OCI-LY1 (cell line): ENCODE data around the gene ZNF611.

Experiments
- H2AFZ ChIP-seq: fragments of 200-600 bp; sonication (generic), shearing (Covaris generic); 2 replicates; pipeline ENCODE4 v1.6.0; 2014; ENCODE audit warnings: antibody characterized with exemption, mild to moderate bottlenecking, low read length
- H3F3A ChIP-seq: fragments of 200-600 bp; sonication (generic), shearing (Covaris generic); 2 replicates; pipeline ENCODE4 v1.6.0; 2014; ENCODE audit warnings: mild to moderate bottlenecking, antibody characterized with exemption, low read length, moderate library complexity; ENCODE audit not compliant: insufficient read depth
- H3K27ac ChIP-seq: fragments of 200-600 bp; sonication (generic); 2 replicates; pipeline ENCODE4 v1.5.1; 2014; ENCODE audit warnings: low read length, mixed run types, mild to moderate bottlenecking, low read depth; ENCODE audit not compliant: poor library complexity, severe bottlenecking
- H3K27me3 ChIP-seq: fragments of 200-600 bp; sonication (generic); 2 replicates; pipeline ENCODE4 v1.6.0; 2014; ENCODE audit warnings: antibody characterized with exemption, mild to moderate bottlenecking, low read length, moderate library complexity; ENCODE audit not compliant: insufficient read depth
- H3K36me3 ChIP-seq: fragments of 200-600 bp; sonication (generic); 2 replicates; pipeline ENCODE4 v1.6.1; 2014; ENCODE audit warnings: mild to moderate bottlenecking, antibody characterized with exemption, low read length, moderate library complexity, mixed read lengths; ENCODE audit not compliant: insufficient read depth
- H3K4me1 ChIP-seq: fragments of 200-600 bp; sonication (generic); 2 replicates; pipeline ENCODE4 v1.5.1; 2014; ENCODE audit warnings: mild to moderate bottlenecking, low read length, moderate library complexity; ENCODE audit not compliant: insufficient read depth, severe bottlenecking
- H3K4me2 ChIP-seq: fragments of 200-600 bp; sonication (generic), shearing (Covaris generic); 2 replicates; pipeline ENCODE4 v1.6.1; 2014; ENCODE audit warnings: low read length
- H3K4me3 ChIP-seq: fragments of 200-600 bp; sonication (generic); 2 replicates; pipeline ENCODE4 v1.5.1; 2014; ENCODE audit warnings: low read length, low read depth, mild to moderate bottlenecking, mixed read lengths; ENCODE audit not compliant: poor library complexity, severe bottlenecking
- H3K79me2 ChIP-seq: fragments of 200-600 bp; shearing (Covaris generic); 2 replicates; pipeline ENCODE4 v1.6.1; 2016; ENCODE audit warnings: mixed run types, low read length, mixed read lengths; ENCODE audit not compliant: insufficient read depth
- H3K9ac ChIP-seq: fragments of 200-600 bp; sonication (generic), shearing (Covaris generic); 2 replicates; pipeline ENCODE4 v1.6.1; 2014; ENCODE audit warnings: mild to moderate bottlenecking, low read length, mixed read lengths
- H3K9me2 ChIP-seq: fragments of 200-600 bp; sonication (generic), shearing (Covaris generic); 2 replicates; pipeline ENCODE4 v1.6.1; 2014; ENCODE audit warnings: low read depth, mild to moderate bottlenecking, low read length, mixed read lengths
- H3K9me3 ChIP-seq: fragments of 200-600 bp; shearing (Covaris generic); 2 replicates; pipeline ENCODE4 v1.6.1; 2014; ENCODE audit warnings: low read length, mixed read lengths
- H4K20me1 ChIP-seq: fragments of 200-600 bp; sonication (generic), shearing (Covaris generic); 2 replicates; pipeline ENCODE4 v1.6.0; 2016; ENCODE audit warnings: mild to moderate bottlenecking, low read length; ENCODE audit not compliant: insufficient read depth
- EZH2 ChIP-seq: fragments of 200-600 bp; sonication (generic), shearing (Covaris generic); IDR thresholded peaks from 2 replicates; pipeline ENCODE4 v1.8.0; 2017; ENCODE audit warnings: borderline replicate concordance, mixed run types, mild to moderate bottlenecking, antibody characterized with exemption, low read length, moderate library complexity, mixed read lengths
- TF ChIP-seq, protein P1 (sequence below): fragments of 200-600 bp; sonication (generic), shearing (Covaris generic); IDR thresholded peaks from 2 replicates; pipeline ENCODE4 v1.5.1; 2017; ENCODE audit warnings: mild to moderate bottlenecking, antibody characterized with exemption, low read length, moderate library complexity, mixed read lengths

Gene ZNF611

DNA sequence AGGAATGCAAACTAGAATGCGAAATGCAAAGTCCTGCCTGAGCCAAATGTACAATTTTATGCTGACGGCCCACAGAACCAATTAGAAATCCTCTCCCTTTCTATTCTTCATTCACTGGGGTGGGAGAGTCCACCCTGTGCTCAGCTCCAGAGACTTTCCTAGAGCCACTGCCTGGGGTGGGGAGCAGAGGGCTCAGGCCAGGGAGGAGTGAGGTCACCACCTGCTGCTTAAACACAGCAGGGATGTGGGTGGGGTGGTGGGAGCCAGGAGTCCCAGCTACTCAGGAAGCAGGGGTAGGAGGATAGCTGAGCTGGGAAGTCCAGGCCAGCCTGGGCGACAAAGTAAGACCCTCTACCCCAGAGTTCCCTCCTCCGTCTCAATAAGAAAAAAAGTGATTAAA, 69.8 kb downstream of the ZNF611 start:
- Histone ChIP-seq H3K9me3 (0 out of 2 replicates have a peak, but pooled peaks cover 3% of the 10 kb centered on the region), H3K36me3 (peaks cover 87% of the 10 kb centered on the region), H3K9me2 (no peaks in the 10 kb centered on the region), H3K4me1 (no peaks in the 10 kb centered on the region), H4K20me1 (no peaks in the 10 kb centered on the region), H3K4me3 (no peak overlapping the region), H3F3A (no peaks in the 10 kb centered on the region), H3K4me2 (no peak overlapping the region), H3K79me2 (no peaks in the 10 kb centered on the region), H3K27me3 (no peaks in the 10 kb centered on the region), H3K9ac (no peak overlapping the region), H3K27ac (no peak overlapping the region), H2AFZ (no peak overlapping the region)
- TF ChIP-seq, protein P1, sequence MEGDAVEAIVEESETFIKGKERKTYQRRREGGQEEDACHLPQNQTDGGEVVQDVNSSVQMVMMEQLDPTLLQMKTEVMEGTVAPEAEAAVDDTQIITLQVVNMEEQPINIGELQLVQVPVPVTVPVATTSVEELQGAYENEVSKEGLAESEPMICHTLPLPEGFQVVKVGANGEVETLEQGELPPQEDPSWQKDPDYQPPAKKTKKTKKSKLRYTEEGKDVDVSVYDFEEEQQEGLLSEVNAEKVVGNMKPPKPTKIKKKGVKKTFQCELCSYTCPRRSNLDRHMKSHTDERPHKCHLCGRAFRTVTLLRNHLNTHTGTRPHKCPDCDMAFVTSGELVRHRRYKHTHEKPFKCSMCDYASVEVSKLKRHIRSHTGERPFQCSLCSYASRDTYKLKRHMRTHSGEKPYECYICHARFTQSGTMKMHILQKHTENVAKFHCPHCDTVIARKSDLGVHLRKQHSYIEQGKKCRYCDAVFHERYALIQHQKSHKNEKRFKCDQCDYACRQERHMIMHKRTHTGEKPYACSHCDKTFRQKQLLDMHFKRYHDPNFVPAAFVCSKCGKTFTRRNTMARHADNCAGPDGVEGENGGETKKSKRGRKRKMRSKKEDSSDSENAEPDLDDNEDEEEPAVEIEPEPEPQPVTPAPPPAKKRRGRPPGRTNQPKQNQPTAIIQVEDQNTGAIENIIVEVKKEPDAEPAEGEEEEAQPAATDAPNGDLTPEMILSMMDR, result no peak
- no peak for TF ChIP-seq EZH2

DNA sequence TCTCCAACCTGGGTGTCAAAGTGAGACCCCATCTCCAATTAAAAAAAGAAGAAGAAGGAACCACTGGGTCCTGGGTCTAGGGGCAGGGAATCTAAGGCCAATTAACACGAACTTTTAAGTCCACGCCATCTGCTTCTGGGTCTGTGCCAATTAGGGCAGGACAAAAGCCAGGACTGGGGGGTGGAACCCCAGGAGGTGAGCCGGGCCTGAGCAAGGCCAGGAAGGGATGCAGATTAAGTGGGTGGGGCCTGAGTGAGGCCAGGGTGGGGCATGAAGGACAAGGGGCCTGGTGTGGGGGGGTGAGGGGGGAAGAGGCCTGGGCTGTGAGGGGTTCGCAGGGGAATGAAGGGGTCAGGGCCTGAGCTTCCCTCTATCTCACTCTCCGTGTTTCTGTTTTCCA, 70.4 kb downstream of the ZNF611 start:
- 0 out of 2 replicates have a peak, but pooled peaks cover 3% of the 10 kb centered on the region for H3K9me3 ChIP-seq
- H3K36me3 ChIP-seq, result peaks cover 87% of the 10 kb centered on the region
- no peak overlapping the region for H3K9ac ChIP-seq
- H3K4me3 ChIP-seq, result no peak overlapping the region
- H4K20me1 ChIP-seq, result no peaks in the 10 kb centered on the region
- H3K4me2 ChIP-seq, result no peak overlapping the region
- H3K79me2 ChIP-seq, result no peaks in the 10 kb centered on the region
- H3F3A ChIP-seq, result no peaks in the 10 kb centered on the region
- H3K27ac ChIP-seq, result no peak overlapping the region
- TF ChIP-seq EZH2, result no peak
- TF ChIP-seq, protein P1, result no peak
- no peaks in the 10 kb centered on the region for H3K4me1 ChIP-seq
- H3K27me3 ChIP-seq, result no peaks in the 10 kb centered on the region
- no peak overlapping the region for H2AFZ ChIP-seq
- no peaks in the 10 kb centered on the region for H3K9me2 ChIP-seq

DNA sequence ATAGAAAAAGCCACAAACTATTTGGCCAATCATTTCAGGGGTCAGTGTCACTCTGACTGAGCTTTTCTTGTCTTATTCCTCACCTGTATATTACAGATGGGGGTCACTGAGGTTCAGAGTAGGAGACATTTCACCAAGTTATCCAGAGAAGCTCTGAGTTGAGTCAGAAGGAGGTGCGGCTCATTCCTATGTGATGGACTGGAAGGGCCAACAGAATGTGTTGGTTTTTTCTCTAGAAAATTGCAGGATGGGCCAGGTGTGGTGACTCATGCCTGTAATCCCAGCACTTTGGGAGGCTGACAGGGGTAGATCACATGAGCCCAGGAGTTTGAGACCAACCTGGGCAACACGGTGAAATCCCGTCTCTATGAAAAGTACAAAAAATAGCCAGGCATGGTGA, 72.2 kb downstream of the ZNF611 start:
- H3K79me2 ChIP-seq, result no peaks in the 10 kb centered on the region
- TF ChIP-seq, protein P1, result no peak
- no peak overlapping the region for H3K9ac ChIP-seq

More for the DNA sequence above, 72.2 kb downstream of the ZNF611 start:
- Histone ChIP-seq H3K4me3 (no peak overlapping the region), H3K9me2 (no peaks in the 10 kb centered on the region), H3K4me2 (no peak overlapping the region), H3K36me3 (peaks cover 91% of the 10 kb centered on the region), H3K4me1 (no peaks in the 10 kb centered on the region), H4K20me1 (no peaks in the 10 kb centered on the region), H2AFZ (no peak overlapping the region), H3F3A (no peaks in the 10 kb centered on the region), H3K27ac (no peak overlapping the region), H3K9me3 (0 out of 2 replicates have a peak, but pooled peaks cover 3% of the 10 kb centered on the region), H3K27me3 (no peaks in the 10 kb centered on the region)
